SKM-1 treated with dmso at 0.1 percent for 144 hours (cell line): ENCODE measurements around the gene DNAH9.

Experiments
- DNase-seq: peaks from one replicate; lab custom pipeline; 2025; ENCODE audit not compliant: unreplicated experiment; lab: John Stamatoyannopoulos, UW

Gene DNAH9

GRCh38 chr17:11598274-11599221 lies at the start of gene DNAH9:
Gene DNAH9, plus strand, starts transcription at chr17:11598470. Its CDS starts 29 bp downstream, at chr17:11598499.
- no peak for DNase-seq

GRCh38 chr17:11550431-11550830 lies 47.8 kb upstream of the DNAH9 start:
- no peak for DNase-seq

GRCh38 chr17:11551442-11551841 lies 46.8 kb upstream of the DNAH9 start:
- DNase-seq, result no peak

GRCh38 chr17:11553135-11553534 lies 45.1 kb upstream of the DNAH9 start:
- no peak for DNase-seq

GRCh38 chr17:11554042-11554441 lies 44.2 kb upstream of the DNAH9 start:
- no peak for DNase-seq

- DNase-seq, result no peak
These were observed 43.7 kb upstream of the DNAH9 start for GRCh38 chr17:11554542-11554941.

- no peak for DNase-seq
These were observed 42.7 kb upstream of the DNAH9 start for GRCh38 chr17:11555530-11555929.

- no peak for DNase-seq
These were observed 40.4 kb upstream of the DNAH9 start for GRCh38 chr17:11557727-11558452.

- no peak for DNase-seq
These were observed 39.5 kb upstream of the DNAH9 start for GRCh38 chr17:11558681-11559234.

GRCh38 chr17:11559601-11560000 lies 38.7 kb upstream of the DNAH9 start:
- no peak for DNase-seq

- DNase-seq, result no peak
These were observed 37.0 kb upstream of the DNAH9 start for GRCh38 chr17:11561281-11561680.

GRCh38 chr17:11561702-11562101 lies 36.6 kb upstream of the DNAH9 start:
- no peak for DNase-seq

- no peak for DNase-seq
These were observed 33.5 kb upstream of the DNAH9 start for GRCh38 chr17:11564589-11565380.

- DNase-seq, result no peak
These were observed 32.7 kb upstream of the DNAH9 start for GRCh38 chr17:11565591-11565990.

- DNase-seq, result no peak
These were observed 19.3 kb upstream of the DNAH9 start for GRCh38 chr17:11578998-11579397.

GRCh38 chr17:11580677-11581076 lies 17.6 kb upstream of the DNAH9 start:
- no peak for DNase-seq

GRCh38 chr17:11582217-11582616 lies 16.1 kb upstream of the DNAH9 start:
- no peak for DNase-seq

GRCh38 chr17:11583306-11583992 lies 14.8 kb upstream of the DNAH9 start:
- DNase-seq, result no peak

- no peak for DNase-seq
These were observed 8.6 kb upstream of the DNAH9 start for GRCh38 chr17:11589716-11590115.

- no peak for DNase-seq
These were observed 3.4 kb downstream of the DNAH9 start for GRCh38 chr17:11601661-11602060.
